Vagina (tissue), 2 donors: Measurements from ENCODE around the gene CYYR1.

Source experiments
- POLR2A ChIP-seq, 2 donors: fragments of 450-650 bp; IDR thresholded peaks; one replicate each; pipeline ENCODE4 v1.6.1; 2017; ENCODE audit warnings: antibody characterized with exemption in 2 of 2, mild to moderate bottlenecking in 2 of 2, moderate library complexity in 2 of 2
- POLR2AphosphoS5 ChIP-seq, 2 donors: sonication (generic); formaldehyde crosslinking; IDR thresholded peaks; one replicate each; pipeline ENCODE4 v1.9.0; 2017; ENCODE audit warnings: antibody characterized with exemption in 2 of 2, mild to moderate bottlenecking in 2 of 2, low read depth in 1 of 2; ENCODE audit not compliant: insufficient read depth in 1 of 2
- TF ChIP-seq, protein P1 (sequence below), 3 experiments: fragments of 450-650 bp in 2 of 3; fragments of 200-600 bp in 1 of 3; sonication (generic) in 1 of 3; IDR thresholded peaks; one replicate each; pipeline ENCODE4 v1.5.1; 2017 to 2019; ENCODE audit warnings: antibody characterized with exemption in 3 of 3, mild to moderate bottlenecking in 2 of 3, moderate library complexity in 2 of 3

DNA sequence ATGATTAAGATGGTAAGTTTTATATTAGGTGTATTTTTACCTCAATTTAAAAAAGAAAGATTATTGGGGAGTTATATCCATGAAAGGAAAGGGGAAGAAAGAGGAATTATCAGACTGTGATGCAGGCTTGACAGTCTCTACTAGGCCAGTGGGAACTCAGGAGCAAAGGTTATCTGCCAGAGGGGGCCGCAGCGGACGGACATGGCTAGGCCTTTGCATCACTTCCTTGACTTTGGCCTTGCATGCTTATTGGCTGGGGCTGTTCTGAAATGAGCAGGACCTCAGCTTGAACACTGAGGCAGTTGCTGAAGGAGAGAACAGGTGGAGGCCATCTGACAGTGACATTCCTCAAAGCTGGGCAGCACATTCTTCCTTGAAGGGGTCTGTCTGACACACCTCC is 150.9 kb downstream of the CYYR1 start:
- TF ChIP-seq, protein P1, sequence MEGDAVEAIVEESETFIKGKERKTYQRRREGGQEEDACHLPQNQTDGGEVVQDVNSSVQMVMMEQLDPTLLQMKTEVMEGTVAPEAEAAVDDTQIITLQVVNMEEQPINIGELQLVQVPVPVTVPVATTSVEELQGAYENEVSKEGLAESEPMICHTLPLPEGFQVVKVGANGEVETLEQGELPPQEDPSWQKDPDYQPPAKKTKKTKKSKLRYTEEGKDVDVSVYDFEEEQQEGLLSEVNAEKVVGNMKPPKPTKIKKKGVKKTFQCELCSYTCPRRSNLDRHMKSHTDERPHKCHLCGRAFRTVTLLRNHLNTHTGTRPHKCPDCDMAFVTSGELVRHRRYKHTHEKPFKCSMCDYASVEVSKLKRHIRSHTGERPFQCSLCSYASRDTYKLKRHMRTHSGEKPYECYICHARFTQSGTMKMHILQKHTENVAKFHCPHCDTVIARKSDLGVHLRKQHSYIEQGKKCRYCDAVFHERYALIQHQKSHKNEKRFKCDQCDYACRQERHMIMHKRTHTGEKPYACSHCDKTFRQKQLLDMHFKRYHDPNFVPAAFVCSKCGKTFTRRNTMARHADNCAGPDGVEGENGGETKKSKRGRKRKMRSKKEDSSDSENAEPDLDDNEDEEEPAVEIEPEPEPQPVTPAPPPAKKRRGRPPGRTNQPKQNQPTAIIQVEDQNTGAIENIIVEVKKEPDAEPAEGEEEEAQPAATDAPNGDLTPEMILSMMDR (IDR thresholded peaks at IDR 0.05), result no peak
- TF ChIP-seq POLR2A (IDR thresholded peaks at IDR 0.05), result no peak
- TF ChIP-seq POLR2AphosphoS5 (IDR thresholded peaks at IDR 0.05; ENCODE audit: insufficient read depth in 1 of 2, low read depth in 1 of 2), result no peak
